ENCODE measurements around the gene PDE7B. TPM values are rescaled to one million over a fixed set of nuclear protein-coding genes. Genes with fewer than 3 reads are reported as not detected.

PDE7B gene
- total and polyA plus RNA-seq, 8 donors = 0.29 to 73.2 (median 5.0) TPM

DNA sequence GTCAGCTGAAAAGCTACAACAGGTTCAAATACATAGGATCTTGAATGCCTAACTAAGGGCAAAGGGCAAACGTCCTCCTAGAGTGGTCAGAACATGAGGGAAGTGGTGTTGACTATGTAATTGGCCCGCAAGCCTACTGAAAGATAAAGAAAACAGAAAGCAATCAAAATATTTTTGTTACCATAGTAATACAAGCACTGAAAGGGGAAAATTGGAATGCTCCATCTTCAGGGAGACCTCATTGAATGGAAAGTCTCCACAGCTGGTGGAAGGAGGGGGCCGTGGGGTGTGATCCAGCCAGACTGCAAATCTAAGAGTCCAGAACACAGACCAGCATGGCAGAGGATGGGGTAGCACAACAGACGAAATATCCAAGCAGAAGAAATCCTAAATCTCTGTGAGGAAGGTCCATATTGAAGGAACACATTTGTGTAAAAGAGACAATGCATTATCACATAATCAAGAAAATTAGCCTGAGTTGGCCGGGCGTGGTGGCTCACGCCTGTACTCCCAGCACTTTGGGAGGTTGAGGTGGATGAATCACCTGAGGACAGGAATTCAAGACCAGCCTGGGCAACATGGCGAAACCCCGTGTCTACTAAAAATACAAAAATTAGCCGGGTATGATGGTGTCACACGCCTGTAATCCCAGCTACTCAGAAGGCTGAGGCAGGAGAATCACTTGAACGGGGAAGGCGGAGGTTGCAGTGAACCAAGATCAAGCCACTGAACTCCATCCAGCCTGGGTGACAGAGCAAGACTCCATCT lies 359.1 kb downstream of the PDE7B start:
- DNase-seq = no peak
- Histone ChIP-seq H3K4me1 (no peaks in the 10 kb centered on the region), H3K4me3 (no peak overlapping the region), H3K9me3 (no peaks in the 10 kb centered on the region), H3K27me3 (no peaks in the 10 kb centered on the region), H3K36me3 (no peaks in the 10 kb centered on the region), H3K27ac (no peak overlapping the region)
- TF ChIP-seq POLR2A (IDR thresholded peaks at IDR 0.05) = no peak
- TF ChIP-seq, protein P1, sequence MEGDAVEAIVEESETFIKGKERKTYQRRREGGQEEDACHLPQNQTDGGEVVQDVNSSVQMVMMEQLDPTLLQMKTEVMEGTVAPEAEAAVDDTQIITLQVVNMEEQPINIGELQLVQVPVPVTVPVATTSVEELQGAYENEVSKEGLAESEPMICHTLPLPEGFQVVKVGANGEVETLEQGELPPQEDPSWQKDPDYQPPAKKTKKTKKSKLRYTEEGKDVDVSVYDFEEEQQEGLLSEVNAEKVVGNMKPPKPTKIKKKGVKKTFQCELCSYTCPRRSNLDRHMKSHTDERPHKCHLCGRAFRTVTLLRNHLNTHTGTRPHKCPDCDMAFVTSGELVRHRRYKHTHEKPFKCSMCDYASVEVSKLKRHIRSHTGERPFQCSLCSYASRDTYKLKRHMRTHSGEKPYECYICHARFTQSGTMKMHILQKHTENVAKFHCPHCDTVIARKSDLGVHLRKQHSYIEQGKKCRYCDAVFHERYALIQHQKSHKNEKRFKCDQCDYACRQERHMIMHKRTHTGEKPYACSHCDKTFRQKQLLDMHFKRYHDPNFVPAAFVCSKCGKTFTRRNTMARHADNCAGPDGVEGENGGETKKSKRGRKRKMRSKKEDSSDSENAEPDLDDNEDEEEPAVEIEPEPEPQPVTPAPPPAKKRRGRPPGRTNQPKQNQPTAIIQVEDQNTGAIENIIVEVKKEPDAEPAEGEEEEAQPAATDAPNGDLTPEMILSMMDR (IDR thresholded peaks at IDR 0.05) = no peak
- no peak for TF ChIP-seq POLR2AphosphoS5 (IDR thresholded peaks at IDR 0.05)
- intact Hi-C loops (cut with DNase I; ENCODE audit: low total_unique reads) = no loop called here
- WGBS, 5 donors = 87 to 90% (median 89%) methylated on average over 13 of the region's 13 CpGs

DNA sequence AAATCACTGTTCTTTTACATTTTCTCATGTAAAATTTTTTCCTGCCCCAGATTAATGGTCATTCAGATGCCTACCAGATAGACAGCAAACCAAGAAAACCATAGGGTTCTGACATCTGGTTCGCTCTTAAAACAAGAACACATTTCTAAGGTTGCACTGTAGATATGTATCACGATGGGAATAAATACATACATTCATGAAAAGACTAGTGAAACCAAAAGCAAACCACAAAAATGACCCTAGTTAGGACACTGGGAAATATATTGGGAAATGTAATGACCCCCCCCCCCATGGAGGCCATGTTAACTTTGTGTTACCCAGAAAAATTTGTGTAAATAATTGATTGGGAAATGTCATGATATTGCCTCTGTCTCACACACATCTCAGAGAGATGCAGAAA lies 361.1 kb downstream of the PDE7B start:
- no peak overlapping the region for H3K27ac ChIP-seq
- DNase-seq = no peak
- TF ChIP-seq POLR2A (IDR thresholded peaks at IDR 0.05) (no peak), EP300 (IDR thresholded peaks at IDR 0.05) (no peak), POLR2AphosphoS5 (IDR thresholded peaks at IDR 0.05) (no peak)
- TF ChIP-seq, protein P1 (IDR thresholded peaks at IDR 0.05) = no peak
- intact Hi-C loops (cut with DNase I; ENCODE audit: low total_unique reads) = no loop called here
- H3K4me3 ChIP-seq = no peak overlapping the region
- H3K4me1 ChIP-seq = no peaks in the 10 kb centered on the region
- 90 to 98% (median 92%) methylated on average over 2 of the region's 2 CpGs for WGBS, 5 donors
- H3K27me3 ChIP-seq = no peaks in the 10 kb centered on the region
- H3K9me3 ChIP-seq = no peaks in the 10 kb centered on the region
- H3K36me3 ChIP-seq = no peaks in the 10 kb centered on the region

DNA sequence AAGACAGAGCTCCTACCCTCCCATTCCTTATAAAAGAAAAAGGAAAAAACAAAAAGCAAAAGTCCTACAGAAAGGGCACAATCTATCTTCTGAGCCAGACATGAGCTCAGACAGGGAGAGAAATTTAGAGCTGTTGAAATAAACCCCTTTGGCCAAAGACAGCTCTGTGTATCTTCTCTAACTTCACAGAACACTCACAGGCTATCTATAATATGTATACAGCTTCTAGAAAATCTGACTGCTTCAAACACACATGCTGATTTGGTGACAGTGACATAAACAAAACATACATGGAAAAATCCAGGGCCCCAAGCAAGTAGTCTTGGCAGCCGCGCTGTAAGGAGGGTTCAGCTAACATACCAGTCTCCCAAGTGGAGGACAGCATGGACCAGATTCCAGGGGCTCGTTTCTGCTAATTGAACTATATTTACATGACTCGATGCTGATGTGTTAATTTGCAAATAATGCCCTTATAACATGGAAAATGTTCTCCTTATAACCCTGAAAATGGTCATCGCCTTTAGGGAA lies 361.6 kb downstream of the PDE7B start:
- Histone ChIP-seq H3K9me3 (no peaks in the 10 kb centered on the region), H3K4me3 (no peak overlapping the region), H3K4me1 (no peaks in the 10 kb centered on the region), H3K27me3 (no peaks in the 10 kb centered on the region), H3K36me3 (no peaks in the 10 kb centered on the region), H3K27ac (no peak overlapping the region)
- 78 to 81% (median 81%) methylated on average over 5 of the region's 5 CpGs for WGBS, 5 donors
- no peak for DNase-seq
- TF ChIP-seq POLR2AphosphoS5 (IDR thresholded peaks at IDR 0.05) (no peak), POLR2A (IDR thresholded peaks at IDR 0.05) (no peak), EP300 (IDR thresholded peaks at IDR 0.05) (no peak)
- TF ChIP-seq, protein P1 (IDR thresholded peaks at IDR 0.05) = no peak
- intact Hi-C loops (cut with DNase I; ENCODE audit: low total_unique reads) = no loop called here

DNA sequence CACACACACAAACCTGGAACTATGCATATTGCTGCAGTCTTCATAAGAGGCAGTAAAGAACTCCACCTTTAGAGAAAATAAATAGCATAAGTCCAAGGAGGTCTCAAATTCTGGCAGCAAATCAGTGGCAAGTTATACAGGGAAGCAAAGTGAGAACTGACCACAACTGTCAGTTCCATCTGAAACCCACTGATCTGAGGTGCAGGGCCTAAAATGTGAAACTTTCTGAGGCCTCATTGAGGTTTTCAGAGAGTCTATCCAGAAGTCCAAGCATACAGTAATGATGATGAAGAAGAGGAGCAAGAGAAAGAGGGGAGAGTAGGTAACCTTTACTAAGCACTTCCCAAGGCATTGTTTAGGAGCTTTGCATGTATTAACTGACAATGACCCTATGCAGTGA lies 362.4 kb downstream of the PDE7B start:
- DNase-seq = no peak
- Histone ChIP-seq H3K27me3 (no peaks in the 10 kb centered on the region), H3K9me3 (no peaks in the 10 kb centered on the region), H3K27ac (no peak overlapping the region), H3K36me3 (no peaks in the 10 kb centered on the region), H3K4me3 (no peak overlapping the region), H3K4me1 (no peaks in the 10 kb centered on the region)
- intact Hi-C loops (cut with DNase I; ENCODE audit: low total_unique reads) = no loop called here
- TF ChIP-seq, protein P1 (IDR thresholded peaks at IDR 0.05) = no peak
- TF ChIP-seq POLR2A (IDR thresholded peaks at IDR 0.05) (no peak), EP300 (IDR thresholded peaks at IDR 0.05) (no peak), POLR2AphosphoS5 (IDR thresholded peaks at IDR 0.05) (no peak)
